Measurements from ENCODE around the gene TNRC6A. TPM values are rescaled to one million over a fixed set of nuclear protein-coding genes. Genes with fewer than 3 reads are reported as not detected.

Gene TNRC6A
- total RNA-seq, 1 donor from 2014 or later, result 55.7 TPM

- Histone ChIP-seq H3K36me3 (no peaks in the 10 kb centered on the region), H3K9me3 (ENCODE audit: low read depth) (no peaks in the 10 kb centered on the region), H4K20me1 (ENCODE audit: low read depth) (no peaks in the 10 kb centered on the region), H3K27me3 (no peaks in the 10 kb centered on the region), H3F3A (ENCODE audit: low read depth) (no peaks in the 10 kb centered on the region), H3K4me1 (no peaks in the 10 kb centered on the region), H3K4me2 (no peak overlapping the region), H3K79me2 (ENCODE audit: low read depth) (no peaks in the 10 kb centered on the region), H3K9ac (no peak overlapping the region), H3K27ac (no peak overlapping the region), H3K4me3 (no peak overlapping the region), H2AFZ (replicated peaks) (no peak overlapping the region)
- DNase-seq (ENCODE audit: low spot score), result no peak
- Mint-ChIP-seq H3K9me3 (no peaks in the 10 kb centered on the region), H3K4me1 (no peaks in the 10 kb centered on the region), H3K36me3 (no peaks in the 10 kb centered on the region), H3K27ac (no peak overlapping the region), H3K27me3 (ENCODE audit: insufficient read depth, low read depth) (peaks cover 2% of the 10 kb centered on the region), H3K4me3 (no peak overlapping the region)
- no peak for TF ChIP-seq EZH2 (IDR thresholded peaks at IDR 0.05)
- no peak for TF ChIP-seq EZH2phosphoT487 (IDR thresholded peaks at IDR 0.05)
- no peak for TF ChIP-seq CTCF (IDR thresholded peaks at IDR 0.05)
These were observed 109.3 kb downstream of the TNRC6A start for GRCh38 chr16:24838554-24839266.

- Histone ChIP-seq H4K20me1 (ENCODE audit: low read depth) (no peaks in the 10 kb centered on the region), H3K27ac (no peak overlapping the region), H3K4me1 (no peaks in the 10 kb centered on the region), H3K9ac (no peak overlapping the region), H3K79me2 (ENCODE audit: low read depth) (no peaks in the 10 kb centered on the region), H3K36me3 (no peaks in the 10 kb centered on the region), H3F3A (ENCODE audit: low read depth) (no peaks in the 10 kb centered on the region), H2AFZ (replicated peaks) (no peak overlapping the region), H3K4me2 (no peak overlapping the region), H3K4me3 (no peak overlapping the region), H3K27me3 (no peaks in the 10 kb centered on the region), H3K9me3 (ENCODE audit: low read depth) (no peaks in the 10 kb centered on the region)
- no peaks in the 10 kb centered on the region for H3K9me3 Mint-ChIP-seq
- no peak for TF ChIP-seq CTCF (IDR thresholded peaks at IDR 0.05)
- no peak for TF ChIP-seq EZH2phosphoT487 (IDR thresholded peaks at IDR 0.05)
- TF ChIP-seq EZH2 (IDR thresholded peaks at IDR 0.05), result no peak
- no peak overlapping the region for H3K4me3 Mint-ChIP-seq
- H3K27ac Mint-ChIP-seq, result no peak overlapping the region
- no peaks in the 10 kb centered on the region for H3K36me3 Mint-ChIP-seq
- H3K27me3 Mint-ChIP-seq (ENCODE audit: insufficient read depth, low read depth), result peaks cover 2% of the 10 kb centered on the region
- no peak for DNase-seq (ENCODE audit: low spot score)
- H3K4me1 Mint-ChIP-seq, result no peaks in the 10 kb centered on the region
These were observed 110.0 kb downstream of the TNRC6A start for GRCh38 chr16:24839347-24839972.

- DNase-seq (ENCODE audit: low spot score), result no peak
- Mint-ChIP-seq H3K27me3 (ENCODE audit: insufficient read depth, low read depth) (peaks cover 2% of the 10 kb centered on the region), H3K9me3 (no peaks in the 10 kb centered on the region), H3K4me1 (no peaks in the 10 kb centered on the region), H3K27ac (no peak overlapping the region), H3K4me3 (no peak overlapping the region), H3K36me3 (no peaks in the 10 kb centered on the region)
- Histone ChIP-seq H3K27ac (no peak overlapping the region), H3K4me3 (no peak overlapping the region), H3K79me2 (ENCODE audit: low read depth) (no peaks in the 10 kb centered on the region), H4K20me1 (ENCODE audit: low read depth) (no peaks in the 10 kb centered on the region), H3F3A (ENCODE audit: low read depth) (no peaks in the 10 kb centered on the region), H3K27me3 (no peaks in the 10 kb centered on the region), H3K9me3 (ENCODE audit: low read depth) (no peaks in the 10 kb centered on the region), H3K4me2 (no peak overlapping the region), H2AFZ (replicated peaks) (no peak overlapping the region), H3K36me3 (no peaks in the 10 kb centered on the region), H3K4me1 (no peaks in the 10 kb centered on the region), H3K9ac (no peak overlapping the region)
- TF ChIP-seq EZH2 (IDR thresholded peaks at IDR 0.05), result no peak
- no peak for TF ChIP-seq EZH2phosphoT487 (IDR thresholded peaks at IDR 0.05)
- TF ChIP-seq CTCF (IDR thresholded peaks at IDR 0.05), result no peak
These were observed 111.8 kb downstream of the TNRC6A start for GRCh38 chr16:24841291-24841690.
